Mononuclear cell (primary cell): ENCODE measurements around the gene CD70. TPM values are rescaled to one million over a fixed set of nuclear protein-coding genes. Genes with fewer than 3 reads are reported as not detected.
"Not testable (repeated sequence)": the region's sequence is repeated elsewhere in the genome, so short reads cannot be mapped to it uniquely, and the experiment has no call there.

Experiments used
- H3K27me3 ChIP-seq: 2 replicates; pipeline ENCODE4 v1.6.0; 2011; ENCODE audit warnings: low read length, control low read depth; ENCODE audit not compliant: insufficient read depth
- H3K4me1 ChIP-seq: 2 replicates; pipeline ENCODE4 v1.5.1; 2011; ENCODE audit warnings: mild to moderate bottlenecking, low read length, control low read depth; ENCODE audit not compliant: insufficient read depth
- H3K4me3 ChIP-seq: 2 replicates; pipeline ENCODE4 v1.5.1; 2011; ENCODE audit warnings: mild to moderate bottlenecking, low read length, moderate library complexity
- H3K9me3 ChIP-seq: 2 replicates; pipeline ENCODE4 v1.5.1; 2011; ENCODE audit warnings: low read depth, mild to moderate bottlenecking, control low read depth, low read length
- total RNA-seq: library from RNA; depleted of rRNA; stranded (reverse); fragments of >200 nt; gene quantifications from one replicate; pipeline ENCODE4 v1.2.3, GENCODE V29; 2012

Gene CD70
- total RNA-seq, 1 donor, result 1.4 TPM

GRCh38 chr19:6602729-6603114 lies 11.8 kb upstream of the CD70 start:
- peaks cover 10% of the 10 kb centered on the region for H3K4me1 ChIP-seq
- no peak overlapping the region for H3K4me3 ChIP-seq
- H3K9me3 ChIP-seq, result no peaks in the 10 kb centered on the region
- peaks cover 2% of the 10 kb centered on the region for H3K27me3 ChIP-seq

- H3K4me1 ChIP-seq, result peaks cover 10% of the 10 kb centered on the region
- H3K27me3 ChIP-seq, H3K9me3 ChIP-seq, H3K4me3 ChIP-seq: not testable (repeated sequence)
These were observed 10.6 kb upstream of the CD70 start for GRCh38 chr19:6601537-6602052.

- not testable (repeated sequence) for H3K27me3 ChIP-seq, H3K4me3 ChIP-seq, H3K9me3 ChIP-seq
- peaks cover 10% of the 10 kb centered on the region for H3K4me1 ChIP-seq
These were observed 10.1 kb upstream of the CD70 start for GRCh38 chr19:6600951-6601536.

- H3K4me3 ChIP-seq, result no peak overlapping the region
- H3K27me3 ChIP-seq, result peaks cover 4% of the 10 kb centered on the region
- H3K4me1 ChIP-seq, result peaks cover 10% of the 10 kb centered on the region
- H3K9me3 ChIP-seq, result no peaks in the 10 kb centered on the region
These were observed 9.0 kb upstream of the CD70 start for GRCh38 chr19:6599866-6600454.

- H3K4me3 ChIP-seq, result not testable (repeated sequence)
- peaks cover 13% of the 10 kb centered on the region for H3K27me3 ChIP-seq
These were observed 7.4 kb upstream of the CD70 start for GRCh38 chr19:6598254-6598892.

GRCh38 chr19:6597471-6598253 lies 6.7 kb upstream of the CD70 start:
- H3K27me3 ChIP-seq, result peaks cover 14% of the 10 kb centered on the region
- H3K9me3 ChIP-seq, H3K4me1 ChIP-seq, H3K4me3 ChIP-seq: not testable (repeated sequence)

More at GRCh38 chr19:6598254-6598892, 7.4 kb upstream of the CD70 start:
- H3K4me1 ChIP-seq, H3K9me3 ChIP-seq: not testable (repeated sequence)

- Histone ChIP-seq H3K4me3 (no peak overlapping the region), H3K9me3 (no peaks in the 10 kb centered on the region), H3K4me1 (peaks cover under 1% of the 10 kb centered on the region), H3K27me3 (peaks cover 22% of the 10 kb centered on the region)
These were observed 5.7 kb upstream of the CD70 start for GRCh38 chr19:6596621-6597020.

GRCh38 chr19:6593651-6594416 lies 2.9 kb upstream of the CD70 start:
- H3K4me3 ChIP-seq, result no peak overlapping the region
- H3K27me3 ChIP-seq, result peaks cover 49% of the 10 kb centered on the region
- H3K4me1 ChIP-seq, result peaks cover 26% of the 10 kb centered on the region
- H3K9me3 ChIP-seq, result no peaks in the 10 kb centered on the region

- Histone ChIP-seq H3K27me3 (peaks cover 71% of the 10 kb centered on the region), H3K4me3 (peak overlapping the region; percentile 4), H3K4me1 (peaks cover 48% of the 10 kb centered on the region), H3K9me3 (no peaks in the 10 kb centered on the region)
These were observed 608 bp downstream of the CD70 start for GRCh38 chr19:6590258-6590826.

- H3K4me1 ChIP-seq, result peaks cover 48% of the 10 kb centered on the region
- no peak overlapping the region for H3K4me3 ChIP-seq
- H3K9me3 ChIP-seq, result no peaks in the 10 kb centered on the region
- peaks cover 71% of the 10 kb centered on the region for H3K27me3 ChIP-seq
These were observed 1.2 kb downstream of the CD70 start for GRCh38 chr19:6589711-6590257.

GRCh38 chr19:6588508-6589345 lies 2.2 kb downstream of the CD70 start:
- no peak overlapping the region for H3K4me3 ChIP-seq

GRCh38 chr19:6587998-6588507 lies 2.9 kb downstream of the CD70 start:
- H3K4me3 ChIP-seq, result no peak overlapping the region
- no peaks in the 10 kb centered on the region for H3K9me3 ChIP-seq
- peaks cover 61% of the 10 kb centered on the region for H3K27me3 ChIP-seq
- peaks cover 48% of the 10 kb centered on the region for H3K4me1 ChIP-seq

More at GRCh38 chr19:6588508-6589345, 2.2 kb downstream of the CD70 start:
- Histone ChIP-seq H3K4me1 (peaks cover 48% of the 10 kb centered on the region), H3K9me3 (no peaks in the 10 kb centered on the region), H3K27me3 (peaks cover 66% of the 10 kb centered on the region)

GRCh38 chr19:6587093-6587820 lies 3.7 kb downstream of the CD70 start:
- Histone ChIP-seq H3K27me3 (peaks cover 57% of the 10 kb centered on the region), H3K4me3 (no peak overlapping the region), H3K9me3 (no peaks in the 10 kb centered on the region), H3K4me1 (peaks cover 48% of the 10 kb centered on the region)
